Activated CD4-positive, alpha-beta T cell treated with anti-CD3 and anti-CD28 coated beads for 36 hours (primary cell): ENCODE measurements around the gene SPDYE2. TPM values are rescaled to one million over a fixed set of nuclear protein-coding genes. Genes with fewer than 3 reads are reported as not detected.
"Not testable (repeated sequence)": the region's sequence is repeated elsewhere in the genome, so short reads cannot be mapped to it uniquely, and the experiment has no call there.

Experiments used
- ATAC-seq: fragments of 200-7000 bp; cut with Tn5 transposase; one replicate; pipeline ENCODE4 v1.10.0; 2021; ENCODE audit warnings: mild to moderate bottlenecking, moderate library complexity
- CTCF ChIA-PET: fragments of 350-600 bp; sonication (Branson Sonifier 250); formaldehyde crosslinking; loops from one replicate; lab custom pipeline; 2021; ENCODE audit warnings: antibody characterized with exemption; lab: Charles Lee
- POLR2A ChIA-PET: fragments of 350-600 bp; sonication (Branson Sonifier 250); formaldehyde crosslinking; loops from one replicate; lab custom pipeline; 2021; ENCODE audit warnings: antibody characterized with exemption, inconsistent platforms; lab: Charles Lee
- DNase-seq: peaks from one replicate; pipeline ENCODE4 v3.0.0-alpha.2; 2020
- H3K27ac Mint-ChIP-seq: one replicate; pipeline ENCODE4 v1.8.0; 2021; ENCODE audit warnings: mixed read lengths
- H3K27me3 Mint-ChIP-seq: one replicate; pipeline ENCODE4 v1.8.0; 2021; ENCODE audit warnings: mixed read lengths
- H3K36me3 Mint-ChIP-seq: one replicate; pipeline ENCODE4 v1.8.0; 2021; ENCODE audit warnings: low read depth, mixed read lengths
- H3K4me1 Mint-ChIP-seq: one replicate; pipeline ENCODE4 v1.8.0; 2021; ENCODE audit warnings: mixed read lengths
- H3K4me3 Mint-ChIP-seq: one replicate; pipeline ENCODE4 v1.8.0; 2021; ENCODE audit warnings: mild to moderate bottlenecking, moderate library complexity, mixed read lengths
- H3K9me3 Mint-ChIP-seq: one replicate; pipeline ENCODE4 v1.8.0; 2021; ENCODE audit warnings: low read depth, mixed read lengths
- intact Hi-C, 2 experiments: fragments of 100-400 bp; cut with DNase I in 1 of 2; cut with micrococcal nuclease in 1 of 2; formaldehyde crosslinking; loops; one replicate each; pipeline versions ENCODE4 v1.14.2 to v1.15.1; 2022 to 2024; cut with DNase I, micrococcal nuclease
- total RNA-seq, 2 experiments: library from RNA; stranded (reverse); gene quantifications; one replicate each; pipeline ENCODE4 v1.2.3, GENCODE V29; 2021

SPDYE2 gene, protein sequence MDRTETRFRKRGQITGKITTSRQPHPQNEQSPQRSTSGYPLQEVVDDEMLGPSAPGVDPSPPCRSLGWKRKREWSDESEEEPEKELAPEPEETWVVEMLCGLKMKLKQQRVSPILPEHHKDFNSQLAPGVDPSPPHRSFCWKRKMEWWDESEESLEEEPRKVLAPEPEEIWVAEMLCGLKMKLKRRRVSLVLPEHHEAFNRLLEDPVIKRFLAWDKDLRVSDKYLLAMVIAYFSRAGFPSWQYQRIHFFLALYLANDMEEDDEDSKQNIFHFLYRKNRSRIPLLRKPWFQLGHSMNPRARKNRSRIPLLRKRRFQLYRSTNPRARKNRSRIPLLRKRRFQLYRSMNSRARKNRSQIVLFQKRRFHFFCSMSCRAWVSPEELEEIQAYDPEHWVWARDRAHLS
- total RNA-seq = not detected

DNA sequence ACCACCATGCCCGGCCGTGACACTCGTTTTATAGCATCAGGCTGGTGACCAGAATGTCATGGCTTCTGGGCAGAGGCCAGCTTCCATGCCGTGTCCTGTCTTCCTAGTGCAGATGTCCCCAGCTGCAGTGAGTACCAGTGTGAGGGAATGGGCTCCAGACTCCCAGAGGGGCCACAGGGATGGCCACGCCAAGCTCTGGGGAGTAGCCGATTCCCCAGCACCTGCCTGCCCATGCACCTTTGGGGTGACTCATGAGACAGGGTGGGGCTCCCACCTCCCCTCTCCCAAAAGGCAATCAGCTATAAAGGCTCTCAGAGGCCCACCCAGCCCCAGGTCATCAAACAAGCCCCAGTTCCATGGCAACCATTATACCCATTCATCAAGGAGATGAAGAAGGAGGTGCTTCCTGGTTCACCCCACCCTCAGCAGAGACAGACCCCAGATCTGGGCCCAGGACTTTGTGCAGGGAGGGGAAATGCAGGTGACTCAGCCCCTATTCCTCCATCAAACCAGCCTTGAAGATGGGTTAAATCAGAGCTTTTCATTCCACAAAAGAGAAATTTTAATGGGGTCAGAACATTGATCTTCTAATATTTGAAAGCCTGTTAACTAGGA lies at the start of gene SPDYE2:
SPDYE2 (plus strand) TSS at position 419 of the 615 bp plus-strand sequence. CDS start 2,030 bp downstream, outside the sequence.
- ATAC-seq, H3K9me3 Mint-ChIP-seq, H3K27ac Mint-ChIP-seq: not testable (repeated sequence)

DNA sequence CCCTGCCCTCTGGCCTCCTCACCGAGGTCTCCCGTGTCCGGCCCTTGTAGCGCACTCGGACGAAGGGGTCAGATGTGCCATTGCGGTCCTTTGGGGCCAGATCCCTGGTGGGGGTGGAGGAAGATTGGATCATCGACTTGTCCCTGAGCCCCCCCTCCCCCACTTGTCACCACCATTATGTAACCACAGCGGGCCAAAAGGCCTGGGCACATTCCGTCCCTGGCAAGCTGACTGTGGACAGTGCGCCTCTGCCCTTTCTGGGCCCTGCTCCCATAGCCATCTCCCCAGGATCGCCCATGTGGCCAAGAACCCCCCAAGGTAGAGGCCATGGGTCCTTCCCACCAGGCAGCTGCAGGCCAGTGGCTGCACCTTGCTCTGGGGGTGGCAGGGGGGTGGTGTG lies 47.9 kb upstream of the SPDYE2 start:
- H3K9me3 Mint-ChIP-seq, CTCF ChIA-PET, H3K36me3 Mint-ChIP-seq, DNase-seq, H3K27me3 Mint-ChIP-seq, H3K27ac Mint-ChIP-seq, POLR2A ChIA-PET, ATAC-seq, intact Hi-C loops, H3K4me3 Mint-ChIP-seq, H3K4me1 Mint-ChIP-seq: not testable (repeated sequence)

More for the DNA sequence above, at the start of gene SPDYE2:
- POLR2A ChIA-PET, H3K27me3 Mint-ChIP-seq, DNase-seq, H3K4me3 Mint-ChIP-seq, H3K36me3 Mint-ChIP-seq, intact Hi-C loops, H3K4me1 Mint-ChIP-seq, CTCF ChIA-PET: not testable (repeated sequence)

DNA sequence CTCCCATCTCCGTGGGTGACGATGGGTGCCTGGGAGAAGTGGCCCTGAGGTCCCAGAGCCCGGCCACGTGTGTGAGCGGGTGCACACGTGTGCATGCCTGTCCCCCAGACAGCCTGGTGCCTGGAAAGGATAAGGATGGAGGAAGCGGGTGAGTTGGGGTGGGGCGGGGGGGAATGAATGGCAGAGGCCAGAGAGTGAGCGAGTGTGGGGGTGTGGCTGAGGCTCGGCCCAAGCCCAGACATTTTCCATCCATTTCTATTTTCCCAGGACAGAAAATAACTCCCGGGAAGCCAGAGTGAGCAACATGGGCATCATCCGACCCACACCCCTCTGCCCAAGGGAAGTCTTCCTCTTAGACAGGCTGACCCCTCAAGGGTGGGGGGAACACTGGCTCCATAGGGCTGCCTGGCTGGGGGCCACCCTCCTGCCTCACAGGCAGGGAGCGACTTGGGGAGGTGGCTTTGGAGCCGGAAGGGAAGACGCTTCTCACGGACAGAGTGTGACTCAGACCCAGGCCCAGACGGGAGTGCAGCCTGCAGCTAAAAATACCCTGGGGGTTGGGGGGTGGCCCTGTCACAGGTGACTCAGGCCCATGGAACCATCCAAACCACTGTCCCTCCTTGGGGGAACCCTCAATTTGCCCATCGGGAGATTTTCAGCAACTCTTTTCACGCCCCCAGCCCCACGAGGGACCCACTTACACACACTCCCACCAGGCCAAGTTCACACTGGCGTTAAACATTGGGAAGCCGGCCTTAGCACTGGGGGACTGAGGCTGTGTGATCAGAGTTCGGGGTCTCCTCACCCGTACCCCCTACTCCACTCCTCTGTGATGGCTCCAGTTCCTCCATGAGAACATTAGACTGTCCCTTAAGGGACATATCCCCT lies 45.5 kb upstream of the SPDYE2 start:
- ATAC-seq, DNase-seq, H3K27ac Mint-ChIP-seq, H3K4me3 Mint-ChIP-seq, POLR2A ChIA-PET, CTCF ChIA-PET, intact Hi-C loops, H3K9me3 Mint-ChIP-seq, H3K4me1 Mint-ChIP-seq, H3K36me3 Mint-ChIP-seq, H3K27me3 Mint-ChIP-seq: not testable (repeated sequence)

DNA sequence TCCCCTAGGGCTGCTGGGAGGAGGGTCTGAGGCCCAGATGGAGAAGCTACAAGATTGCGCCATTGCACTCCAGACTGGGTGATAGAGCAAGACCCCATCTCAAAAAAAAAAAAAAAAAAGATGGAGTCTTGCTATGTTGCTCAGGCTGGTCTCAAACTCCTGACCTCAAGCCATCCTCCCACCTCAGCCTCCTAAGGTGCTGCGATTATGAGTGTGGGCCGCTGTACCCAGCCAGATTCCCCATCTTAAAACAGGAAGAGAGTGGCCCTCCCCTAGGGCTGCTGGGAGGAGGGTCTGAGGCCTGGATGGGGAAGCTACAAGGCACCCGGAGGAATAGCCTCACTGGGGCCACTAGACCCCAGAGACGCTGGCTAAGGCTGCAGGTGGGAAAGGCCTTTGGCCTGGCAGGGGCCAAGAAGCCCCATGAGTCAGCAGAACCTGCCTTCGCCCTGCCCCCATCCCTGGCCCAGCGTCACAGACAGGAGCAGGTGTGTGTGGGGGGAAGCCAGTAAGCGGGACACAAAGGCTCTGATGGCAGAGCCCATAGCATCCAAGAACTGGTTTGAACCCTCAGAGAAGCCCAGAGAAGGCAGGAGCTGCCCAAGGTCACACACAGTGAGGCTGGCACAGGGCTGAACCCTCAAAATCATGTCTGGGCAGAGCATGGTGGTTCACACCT lies 43.5 kb upstream of the SPDYE2 start:
- H3K4me3 Mint-ChIP-seq, CTCF ChIA-PET, H3K4me1 Mint-ChIP-seq, POLR2A ChIA-PET, ATAC-seq, DNase-seq, H3K9me3 Mint-ChIP-seq, H3K36me3 Mint-ChIP-seq, H3K27me3 Mint-ChIP-seq, intact Hi-C loops, H3K27ac Mint-ChIP-seq: not testable (repeated sequence)

DNA sequence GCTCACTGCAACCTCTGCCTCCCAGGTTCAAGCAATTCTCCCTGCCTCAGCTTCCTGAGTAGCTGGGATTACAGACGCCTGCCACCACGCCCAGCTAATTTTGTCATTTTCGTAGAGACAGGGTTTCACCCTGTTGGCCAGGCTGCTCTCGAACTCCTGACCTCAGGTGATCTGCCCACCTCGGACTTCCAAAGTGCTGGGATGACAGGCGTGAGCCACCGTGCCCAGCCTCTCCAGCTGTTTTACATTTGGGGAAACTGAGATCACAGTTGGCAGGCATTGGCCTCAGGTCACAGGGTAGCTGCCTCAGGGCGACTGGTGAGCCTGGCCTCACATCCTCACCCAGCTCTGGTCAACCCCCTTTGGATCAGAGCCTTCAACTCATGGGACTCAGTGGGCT lies 40.5 kb upstream of the SPDYE2 start:
- intact Hi-C loops, CTCF ChIA-PET, H3K9me3 Mint-ChIP-seq, H3K27me3 Mint-ChIP-seq, POLR2A ChIA-PET, H3K36me3 Mint-ChIP-seq, H3K4me1 Mint-ChIP-seq, ATAC-seq, H3K27ac Mint-ChIP-seq, DNase-seq, H3K4me3 Mint-ChIP-seq: not testable (repeated sequence)

DNA sequence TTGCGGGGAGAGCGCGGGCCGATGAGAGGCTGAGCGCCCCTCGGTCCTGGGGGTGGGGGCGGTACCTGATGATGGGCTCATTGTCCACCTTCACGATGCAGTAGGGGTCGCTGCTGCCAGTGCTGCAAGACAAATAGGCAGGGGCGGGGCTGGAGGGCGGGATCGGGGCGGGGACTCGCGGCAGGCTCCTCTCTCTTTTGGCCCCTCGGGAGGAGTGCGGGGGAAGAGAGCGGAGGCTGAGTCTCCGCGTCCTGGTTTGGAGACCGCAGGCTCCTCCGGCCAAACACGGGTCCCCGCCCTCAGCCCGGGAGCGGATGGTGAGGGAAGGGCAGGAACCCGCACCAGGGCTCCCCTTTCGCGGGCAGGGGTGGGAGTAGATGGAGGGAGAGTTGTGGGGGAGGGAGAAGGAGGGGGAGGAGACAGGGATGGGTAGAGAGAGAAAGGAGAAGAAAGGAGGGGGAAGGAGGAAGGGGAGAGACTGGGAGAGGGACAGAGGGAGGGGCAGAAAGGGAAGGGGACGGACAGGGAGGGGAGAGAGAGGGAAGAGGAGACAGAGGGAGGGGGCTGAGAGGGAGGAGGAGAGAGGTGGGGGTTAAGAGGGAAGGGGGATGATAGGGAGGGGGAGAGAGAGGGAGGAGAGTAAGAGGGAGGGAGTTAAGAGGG lies 39.0 kb upstream of the SPDYE2 start:
- H3K27ac Mint-ChIP-seq, H3K9me3 Mint-ChIP-seq, intact Hi-C loops, H3K4me3 Mint-ChIP-seq, H3K4me1 Mint-ChIP-seq, DNase-seq, CTCF ChIA-PET, POLR2A ChIA-PET, H3K36me3 Mint-ChIP-seq, H3K27me3 Mint-ChIP-seq: not testable (repeated sequence)
- peak; percentile 78 for ATAC-seq

DNA sequence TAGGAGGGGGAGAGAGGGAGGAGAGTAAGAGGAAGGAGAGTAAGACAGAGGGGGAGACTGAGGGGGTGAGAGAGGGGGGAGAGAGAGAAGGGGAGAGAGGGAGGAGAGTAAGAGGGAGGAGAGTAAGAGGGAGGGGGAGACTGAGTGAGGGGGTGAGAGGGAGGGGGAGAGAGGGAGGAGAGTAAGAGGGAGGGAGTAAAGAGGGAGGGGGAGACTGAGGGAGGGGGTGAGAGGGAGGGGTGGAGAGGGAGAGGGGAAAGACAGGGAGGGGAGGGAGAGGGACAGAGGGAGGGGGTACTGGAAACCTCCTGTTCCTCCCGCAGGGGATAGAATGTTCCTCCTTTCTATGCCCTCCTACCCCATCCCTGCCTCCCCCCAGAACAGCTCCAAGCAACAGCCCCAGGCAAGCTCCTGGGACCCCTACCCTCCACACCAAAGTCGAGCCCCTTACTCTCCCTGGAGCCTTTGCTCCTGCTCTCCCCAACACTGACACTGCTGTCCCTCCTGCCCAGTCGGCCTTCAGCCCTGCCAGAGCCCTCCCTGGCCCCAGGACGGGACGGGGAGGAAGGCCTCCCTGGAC lies 38.3 kb upstream of the SPDYE2 start:
- intact Hi-C loops, H3K27me3 Mint-ChIP-seq, H3K9me3 Mint-ChIP-seq, H3K4me3 Mint-ChIP-seq, H3K36me3 Mint-ChIP-seq, ATAC-seq, H3K4me1 Mint-ChIP-seq, H3K27ac Mint-ChIP-seq, CTCF ChIA-PET, POLR2A ChIA-PET: not testable (repeated sequence)
- DNase-seq = peak; percentile 18

DNA sequence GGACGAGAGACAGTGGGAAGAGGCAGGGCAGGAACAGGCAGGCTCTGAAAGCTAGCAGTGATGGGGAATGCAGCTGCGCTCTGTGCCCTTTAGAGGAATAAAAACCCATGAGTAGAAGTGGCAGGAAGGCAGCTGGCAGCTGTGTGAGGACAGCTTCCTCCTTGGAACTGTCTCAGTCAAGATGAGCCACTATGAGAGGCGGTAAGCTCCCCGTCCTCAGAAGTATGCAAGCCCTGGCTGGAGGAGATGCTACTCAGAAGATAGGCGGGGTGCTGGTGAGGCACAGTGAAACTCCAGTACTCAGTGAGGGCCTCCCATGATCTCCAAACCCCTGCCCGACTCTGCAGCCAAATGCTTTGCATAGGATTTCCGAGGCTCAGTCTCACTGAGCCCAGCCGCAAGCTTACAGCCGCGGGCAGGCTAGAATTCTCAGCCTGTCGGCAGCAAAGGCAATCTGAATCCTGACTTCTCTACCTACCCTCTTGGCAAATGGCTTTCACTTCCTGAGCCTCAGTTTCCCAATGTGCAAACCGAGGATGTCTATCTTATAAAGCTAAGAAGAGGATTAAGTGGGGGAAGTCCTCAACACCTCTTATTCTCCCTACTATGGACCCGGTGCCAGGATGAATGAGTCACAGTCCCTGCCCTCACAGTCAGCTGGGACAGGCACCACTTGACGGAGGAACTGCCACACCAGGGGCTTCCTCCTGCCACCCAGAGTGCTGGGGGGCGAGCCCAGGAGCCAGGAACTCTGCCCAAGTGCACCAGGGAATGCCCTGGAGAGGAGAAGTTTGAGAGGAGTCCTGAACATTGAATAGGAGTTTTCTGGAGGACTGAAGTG lies 35.9 kb upstream of the SPDYE2 start:
- POLR2A ChIA-PET, H3K36me3 Mint-ChIP-seq, H3K4me1 Mint-ChIP-seq, CTCF ChIA-PET, H3K9me3 Mint-ChIP-seq, H3K4me3 Mint-ChIP-seq, H3K27me3 Mint-ChIP-seq, intact Hi-C loops, H3K27ac Mint-ChIP-seq: not testable (repeated sequence)
- ATAC-seq = peak; percentile 3
- DNase-seq = peak; percentile 20

DNA sequence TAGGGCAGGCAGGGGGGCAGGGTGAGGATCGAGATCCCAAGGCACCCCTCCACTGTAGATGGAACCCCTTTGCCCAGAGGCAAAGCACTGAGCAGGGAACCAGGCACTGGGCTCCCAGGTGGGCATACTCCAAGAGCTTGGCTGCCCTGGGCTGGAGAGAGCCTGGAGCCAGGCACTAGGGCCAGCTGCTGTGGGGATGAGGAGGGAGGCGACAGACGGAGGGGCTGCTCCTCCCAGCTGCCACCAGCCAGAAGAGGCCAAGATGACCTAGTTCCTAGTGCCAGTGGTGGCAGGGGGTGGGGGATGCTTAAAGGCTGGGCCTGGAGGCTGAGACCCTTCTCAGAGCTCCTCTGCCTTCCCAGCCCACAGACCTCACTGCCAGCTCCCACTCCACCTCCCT lies 35.1 kb upstream of the SPDYE2 start:
- intact Hi-C loops, H3K27me3 Mint-ChIP-seq, H3K27ac Mint-ChIP-seq, H3K4me1 Mint-ChIP-seq, H3K9me3 Mint-ChIP-seq, POLR2A ChIA-PET, DNase-seq, H3K36me3 Mint-ChIP-seq, H3K4me3 Mint-ChIP-seq, CTCF ChIA-PET, ATAC-seq: not testable (repeated sequence)

DNA sequence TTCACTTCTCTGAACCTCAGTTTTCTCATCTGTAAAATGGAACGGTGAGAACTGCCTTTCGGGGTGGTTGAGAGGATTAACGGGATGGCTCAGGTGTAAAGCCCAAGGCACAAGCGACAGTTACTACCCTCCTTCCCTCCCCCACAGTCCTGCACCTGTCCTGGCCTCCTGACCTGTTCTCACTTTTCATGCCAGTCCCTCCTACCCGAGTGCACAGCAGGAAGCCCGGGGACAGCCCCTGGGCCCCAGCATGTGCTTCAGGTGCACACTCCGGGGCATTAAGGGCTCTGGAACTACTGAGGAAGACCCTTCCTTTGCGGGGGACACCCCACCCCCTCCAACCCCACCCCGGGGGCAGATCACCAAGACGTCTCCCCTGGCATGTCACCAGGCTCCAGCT lies 34.1 kb upstream of the SPDYE2 start:
- H3K4me1 Mint-ChIP-seq, H3K9me3 Mint-ChIP-seq, H3K36me3 Mint-ChIP-seq, H3K4me3 Mint-ChIP-seq, H3K27ac Mint-ChIP-seq, DNase-seq, CTCF ChIA-PET, POLR2A ChIA-PET, intact Hi-C loops, H3K27me3 Mint-ChIP-seq: not testable (repeated sequence)
- ATAC-seq = peak; percentile 37
